Trophoblast cell (in vitro differentiated cells and primary cell): ENCODE results near the gene CD2BP2.
"Not testable (repeated sequence)": the region's sequence is repeated elsewhere in the genome, so short reads cannot be mapped to it uniquely, and the experiment has no call there.

Experiments used
- DNase-seq, 2 donors: peaks; one replicate each; pipeline ENCODE4 v3.0.0-alpha.2; 2016
- H2AFZ ChIP-seq: 2 replicates; pipeline ENCODE4 v1.6.1; 2013; ENCODE audit warnings: low read length, moderate library complexity, mild to moderate bottlenecking; ENCODE audit not compliant: insufficient read depth, poor library complexity
- H2AK5ac ChIP-seq: 2 replicates; pipeline ENCODE4 v1.6.1; 2013; ENCODE audit warnings: mild to moderate bottlenecking, low read length
- H2BK120ac ChIP-seq: 2 replicates; pipeline ENCODE4 v1.6.1; 2013; ENCODE audit warnings: low read length, mild to moderate bottlenecking, moderate library complexity; ENCODE audit not compliant: insufficient read depth, poor library complexity
- H2BK12ac ChIP-seq: 2 replicates; pipeline ENCODE4 v1.6.1; 2013; ENCODE audit warnings: mild to moderate bottlenecking, low read length, moderate library complexity
- H2BK5ac ChIP-seq: 2 replicates; pipeline ENCODE4 v1.6.1; 2013; ENCODE audit warnings: low read length, low read depth, moderate library complexity, mild to moderate bottlenecking; ENCODE audit not compliant: poor library complexity
- H3K14ac ChIP-seq: 2 replicates; pipeline ENCODE4 v1.6.1; 2013; ENCODE audit warnings: mild to moderate bottlenecking, low read length
- H3K18ac ChIP-seq: 2 replicates; pipeline ENCODE4 v1.6.1; 2013; ENCODE audit warnings: mild to moderate bottlenecking, low read length
- H3K23ac ChIP-seq: 2 replicates; pipeline ENCODE4 v1.6.1; 2013; ENCODE audit warnings: low read length
- H3K27ac ChIP-seq: 2 replicates; pipeline ENCODE4 v1.5.1; 2013; ENCODE audit warnings: low read depth, mild to moderate bottlenecking, inconsistent platforms, low read length, moderate library complexity
- H3K27me3 ChIP-seq: 2 replicates; pipeline ENCODE4 v1.6.1; 2013; ENCODE audit warnings: inconsistent platforms, mild to moderate bottlenecking, low read length, moderate library complexity; ENCODE audit not compliant: insufficient read depth
- H3K36me3 ChIP-seq, 2 experiments: 1 replicate in 1 of 2; 2 replicates in 1 of 2; pipeline ENCODE4 v1.6.1; 2013; ENCODE audit warnings: low read length in 2 of 2, mild to moderate bottlenecking in 2 of 2, moderate library complexity in 1 of 2; ENCODE audit not compliant: insufficient read depth in 2 of 2, control insufficient read depth in 1 of 2
- H3K4ac ChIP-seq: 2 replicates; pipeline ENCODE4 v1.6.1; 2013; ENCODE audit warnings: low read depth, mild to moderate bottlenecking, low read length, moderate library complexity
- H3K4me1 ChIP-seq, 2 experiments: 1 replicate in 1 of 2; 2 replicates in 1 of 2; pipeline ENCODE4 v1.6.1; 2013; ENCODE audit warnings: low read length in 2 of 2, mild to moderate bottlenecking in 2 of 2, moderate library complexity in 1 of 2; ENCODE audit not compliant: insufficient read depth in 2 of 2, control insufficient read depth in 1 of 2
- H3K4me2 ChIP-seq: 2 replicates; pipeline ENCODE4 v1.6.1; 2013; ENCODE audit warnings: inconsistent platforms, mild to moderate bottlenecking, low read length, moderate library complexity
- H3K4me3 ChIP-seq: 2 replicates; pipeline ENCODE4 v1.5.1; 2013; ENCODE audit warnings: mild to moderate bottlenecking, low read depth, low read length, inconsistent platforms
- H3K79me1 ChIP-seq: one replicate; pipeline ENCODE4 v1.6.1; 2013; ENCODE audit warnings: low read length
- H3K79me2 ChIP-seq: 2 replicates; pipeline ENCODE4 v1.6.1; 2013; ENCODE audit warnings: low read length, mild to moderate bottlenecking; ENCODE audit not compliant: control insufficient read depth, insufficient read depth, poor library complexity
- H3K9ac ChIP-seq: 2 replicates; pipeline ENCODE4 v1.6.1; 2013; ENCODE audit warnings: mild to moderate bottlenecking, low read length
- H3K9me3 ChIP-seq: 2 replicates; pipeline ENCODE4 v1.6.1; 2013; ENCODE audit warnings: low read depth, mild to moderate bottlenecking, control low read depth, inconsistent platforms, low read length; ENCODE audit not compliant: insufficient read depth
- H4K12ac ChIP-seq: 2 replicates; pipeline ENCODE4 v1.6.1; 2013; ENCODE audit warnings: low read depth, mild to moderate bottlenecking, low read length, moderate library complexity
- H4K8ac ChIP-seq: 2 replicates; pipeline ENCODE4 v1.6.1; 2013; ENCODE audit warnings: low read depth, mild to moderate bottlenecking, low read length, moderate library complexity
- H4K91ac ChIP-seq: one replicate; pipeline ENCODE4 v1.6.1; 2013; ENCODE audit warnings: low read depth, mild to moderate bottlenecking, low read length, moderate library complexity
- WGBS: extraction: QIAGEN DNeasy Blood & Tissue Kit; methylation state at CpG from one replicate; pipeline ENCODE4 v1.1.7; 2013; ENCODE audit warnings: missing lambda C conversion rate; ENCODE audit not compliant: insufficient read length, insufficient coverage; ENCODE audit errors: extremely low coverage; 5-methylcytosine and 5-hydroxymethylcytosine counted together

The CD2BP2 gene

DNA sequence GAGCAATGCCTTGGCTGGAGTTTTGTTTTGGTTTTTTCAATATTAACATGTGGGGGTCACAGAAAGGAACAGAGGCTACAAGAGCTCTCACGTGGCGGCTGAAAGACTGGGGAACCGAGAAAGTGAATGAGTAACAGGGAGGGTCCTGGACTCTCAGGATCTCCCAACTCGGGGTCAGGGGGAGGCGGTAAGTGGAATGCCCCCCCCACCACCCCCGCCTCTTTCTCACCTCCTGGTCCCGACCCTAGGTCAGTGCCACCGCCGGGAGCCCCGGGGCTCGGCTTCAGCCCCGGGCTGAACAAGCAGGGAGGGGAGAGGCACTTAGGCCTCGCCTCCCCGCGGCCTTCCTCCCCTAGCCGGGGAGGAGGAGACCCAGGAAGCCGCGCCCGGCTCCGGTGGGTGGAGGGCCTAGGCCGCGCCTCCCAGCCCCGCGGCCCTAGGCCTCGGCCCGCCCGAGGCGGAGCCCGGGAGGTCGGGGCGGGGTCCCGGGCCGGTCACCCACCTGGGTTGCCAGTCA is 20.6 kb downstream of the CD2BP2 start:
- not testable (repeated sequence) for H3K4me1 ChIP-seq, H2AFZ ChIP-seq, H3K36me3 ChIP-seq, H3K79me2 ChIP-seq, H3K23ac ChIP-seq, H3K9ac ChIP-seq, H3K9me3 ChIP-seq, H2BK120ac ChIP-seq, H3K79me1 ChIP-seq, H2BK12ac ChIP-seq, H4K12ac ChIP-seq, H2BK5ac ChIP-seq, H3K27ac ChIP-seq, H4K8ac ChIP-seq, H3K4ac ChIP-seq, H2AK5ac ChIP-seq, H4K91ac ChIP-seq, H3K27me3 ChIP-seq, H3K18ac ChIP-seq, H3K14ac ChIP-seq
- peak overlapping the region; percentile 54 for H3K4me2 ChIP-seq
- no CpG with 5 or more reads among the region's 33 CpGs for WGBS
- DNase-seq, result peak; percentile 80 to 87
- peak overlapping the region; percentile 71 for H3K4me3 ChIP-seq

DNA sequence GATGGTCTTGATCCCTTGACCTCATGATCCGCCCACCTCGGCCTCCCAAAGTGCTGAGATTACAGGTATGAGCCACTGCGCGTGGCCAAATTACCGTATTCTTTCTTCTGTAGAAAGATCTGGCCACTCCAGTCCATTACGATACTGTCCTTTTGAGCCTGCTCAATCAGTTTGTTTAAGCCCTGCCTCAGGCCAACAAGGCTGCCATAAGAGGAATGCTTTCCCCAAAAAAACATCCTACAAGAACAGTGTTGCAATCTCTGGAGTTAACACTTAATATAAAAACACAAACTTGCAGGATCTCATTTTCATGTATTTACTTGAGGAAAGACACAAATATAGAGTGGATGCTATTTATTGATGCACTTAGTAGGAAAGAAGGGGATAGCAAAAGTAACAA is 30.9 kb downstream of the CD2BP2 start:
- WGBS, result no CpG with 5 or more reads among the region's 6 CpGs
- not testable (repeated sequence) for H3K23ac ChIP-seq, H3K14ac ChIP-seq, H3K4me2 ChIP-seq, H3K4me3 ChIP-seq, H2AK5ac ChIP-seq, H3K9ac ChIP-seq, H3K79me1 ChIP-seq, H3K18ac ChIP-seq, H2BK12ac ChIP-seq, H3K4me1 ChIP-seq, H2BK5ac ChIP-seq, H4K91ac ChIP-seq, H3K4ac ChIP-seq, H3K27me3 ChIP-seq, H3K27ac ChIP-seq, H2BK120ac ChIP-seq, H3K36me3 ChIP-seq, H4K12ac ChIP-seq, H3K79me2 ChIP-seq, DNase-seq, H4K8ac ChIP-seq, H2AFZ ChIP-seq, H3K9me3 ChIP-seq

DNA sequence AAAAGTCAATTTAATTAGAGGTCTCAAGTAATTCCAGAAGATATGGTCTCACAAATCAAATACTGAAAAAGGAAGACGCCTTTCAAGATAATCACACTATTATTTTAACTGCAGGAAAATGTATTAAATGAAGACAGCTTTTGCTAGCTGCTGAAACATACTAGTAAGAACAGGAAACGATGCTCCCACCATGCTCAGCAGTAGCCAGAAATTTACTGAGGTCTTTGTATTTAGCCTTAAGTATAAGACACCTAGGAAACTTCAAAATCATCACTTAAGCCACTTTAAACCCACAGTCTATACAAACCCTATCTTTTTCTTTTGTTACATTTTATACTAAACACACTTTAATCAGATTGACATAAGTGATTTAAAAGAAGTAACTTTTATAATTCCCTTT is 36.5 kb downstream of the CD2BP2 start:
- H4K12ac ChIP-seq, H3K14ac ChIP-seq: not testable (repeated sequence)

DNA sequence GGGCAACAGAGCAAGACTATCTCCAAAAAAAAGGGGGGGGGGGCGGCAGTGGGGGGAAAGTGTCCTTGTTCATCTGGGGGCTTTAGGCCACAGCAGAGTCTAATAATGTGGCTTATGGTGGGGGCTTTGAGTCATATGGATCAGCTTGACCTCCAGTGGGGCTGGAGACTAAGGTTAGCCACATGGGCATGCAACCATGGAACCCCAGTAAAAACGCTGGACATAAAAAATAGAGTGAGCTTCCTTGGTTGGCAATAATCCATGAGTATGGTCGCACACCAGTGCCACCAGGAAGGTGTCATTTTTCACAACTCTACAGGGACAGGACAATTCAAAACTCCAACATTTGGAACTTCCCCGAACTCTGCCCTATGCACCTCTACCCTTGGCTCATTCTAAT is 44.2 kb downstream of the CD2BP2 start:
- not testable (repeated sequence) for H4K8ac ChIP-seq, H3K4ac ChIP-seq, H3K9ac ChIP-seq, H4K12ac ChIP-seq, H2AK5ac ChIP-seq, H2AFZ ChIP-seq, H3K4me3 ChIP-seq, DNase-seq, H3K36me3 ChIP-seq, H3K79me2 ChIP-seq, H3K4me2 ChIP-seq, H3K27me3 ChIP-seq, H2BK5ac ChIP-seq, H3K14ac ChIP-seq, H2BK120ac ChIP-seq, H3K23ac ChIP-seq, H3K4me1 ChIP-seq, H3K18ac ChIP-seq, H3K27ac ChIP-seq, H3K79me1 ChIP-seq, H3K9me3 ChIP-seq, H2BK12ac ChIP-seq, H4K91ac ChIP-seq
- no CpG with 5 or more reads among the region's 4 CpGs for WGBS

More for the DNA sequence above, 36.5 kb downstream of the CD2BP2 start:
- no CpG with 5 or more reads among the region's 2 CpGs for WGBS
- not testable (repeated sequence) for H3K9me3 ChIP-seq, DNase-seq, H3K18ac ChIP-seq, H3K9ac ChIP-seq, H2BK12ac ChIP-seq, H3K4me1 ChIP-seq, H4K91ac ChIP-seq, H2AK5ac ChIP-seq, H3K4me3 ChIP-seq, H3K4ac ChIP-seq, H4K8ac ChIP-seq, H2BK5ac ChIP-seq, H3K79me2 ChIP-seq, H3K36me3 ChIP-seq, H3K23ac ChIP-seq, H3K27me3 ChIP-seq, H3K79me1 ChIP-seq, H2AFZ ChIP-seq, H3K4me2 ChIP-seq, H2BK120ac ChIP-seq, H3K27ac ChIP-seq
